Stimulated activated memory B cell treated with anti-CD40 and anti-IgM and Interleukin-4, amounts not matched to agents 10 μg/mL and 1 μg/mL and 100 μg/mL, for 72 hours (primary cell): ENCODE results near the gene LRRC72.
A peak's percentile ranks its signal among the peaks of the same experiment; 100 is the strongest.
"Not testable (repeated sequence)": the region's sequence is repeated elsewhere in the genome, so short reads cannot be mapped to it uniquely, and the experiment has no call there.

Experiments used
- ATAC-seq: fragments of 150-1000 bp; cut with Tn5 transposase; 2 replicates; pipeline ENCODE4 v1.10.0; 2021
- H3K27ac Mint-ChIP-seq: one replicate; pipeline ENCODE4 v1.8.0; 2022; ENCODE audit warnings: mild to moderate bottlenecking, mixed read lengths
- H3K27me3 Mint-ChIP-seq: one replicate; pipeline ENCODE4 v1.8.0; 2022; ENCODE audit warnings: mixed read lengths
- H3K36me3 Mint-ChIP-seq: one replicate; pipeline ENCODE4 v1.8.0; 2022; ENCODE audit warnings: mixed read lengths
- H3K4me1 Mint-ChIP-seq: one replicate; pipeline ENCODE4 v1.8.0; 2022; ENCODE audit warnings: mixed read lengths
- H3K4me3 Mint-ChIP-seq: one replicate; pipeline ENCODE4 v1.8.0; 2022; ENCODE audit warnings: mild to moderate bottlenecking, moderate library complexity, mixed read lengths
- H3K9me3 Mint-ChIP-seq: one replicate; pipeline ENCODE4 v1.8.0; 2022; ENCODE audit warnings: mixed read lengths

LRRC72 gene

DNA sequence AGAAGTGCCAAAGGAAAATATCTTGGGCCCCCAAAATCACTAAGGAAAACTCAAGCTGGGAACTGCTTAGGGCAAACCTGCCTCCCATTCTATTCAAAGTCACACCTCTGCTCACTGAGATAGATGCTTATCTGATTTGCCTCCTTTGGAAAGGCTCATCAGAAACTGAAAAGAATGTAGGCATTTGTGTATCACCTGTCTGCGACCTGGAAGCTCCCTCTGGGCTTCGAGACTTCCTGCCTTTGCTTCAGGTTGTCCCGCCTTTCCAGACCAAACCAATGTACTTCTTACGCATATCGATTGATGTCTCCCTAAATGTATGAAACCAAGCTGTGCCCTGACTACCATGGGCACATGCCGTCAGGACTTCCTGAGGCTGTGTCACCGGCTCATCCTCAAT, 14.5 kb upstream of the LRRC72 start:
- no peak for ATAC-seq
- H3K4me1 Mint-ChIP-seq, result no peaks in the 10 kb centered on the region
- no peaks in the 10 kb centered on the region for H3K36me3 Mint-ChIP-seq
- no peak overlapping the region for H3K27ac Mint-ChIP-seq
- no peaks in the 10 kb centered on the region for H3K27me3 Mint-ChIP-seq
- no peak overlapping the region for H3K4me3 Mint-ChIP-seq
- H3K9me3 Mint-ChIP-seq, result peaks cover 7% of the 10 kb centered on the region

- H3K4me1 Mint-ChIP-seq, result no peaks in the 10 kb centered on the region
- no peak for ATAC-seq
These were observed 12.4 kb upstream of the LRRC72 start for GRCh38 chr7:16514271-16514670.

DNA sequence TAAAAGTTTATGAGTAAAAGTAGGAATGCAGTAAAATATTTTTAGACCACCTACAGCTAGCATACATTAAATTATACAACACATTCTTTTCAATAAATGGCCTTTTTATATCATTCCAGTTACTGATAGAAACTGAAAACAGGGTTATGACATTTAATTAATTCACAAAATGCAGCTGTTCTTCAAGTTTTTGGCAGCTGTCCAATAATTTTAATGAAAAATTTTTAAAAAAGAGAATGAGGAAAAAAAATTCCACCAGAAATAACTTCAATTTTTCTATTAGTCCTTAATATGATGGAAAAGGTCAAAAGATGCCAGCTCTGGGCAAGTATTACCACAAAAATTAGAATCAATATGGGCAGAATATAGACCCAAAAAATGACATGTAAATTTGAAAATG, 11.9 kb upstream of the LRRC72 start:
- ATAC-seq, result no peak
- Mint-ChIP-seq H3K27ac (no peak overlapping the region), H3K36me3 (no peaks in the 10 kb centered on the region), H3K4me1 (no peaks in the 10 kb centered on the region), H3K9me3 (peaks cover 4% of the 10 kb centered on the region), H3K27me3 (no peaks in the 10 kb centered on the region), H3K4me3 (no peak overlapping the region)

More at GRCh38 chr7:16514271-16514670, 12.4 kb upstream of the LRRC72 start:
- Mint-ChIP-seq H3K9me3 (peaks cover 4% of the 10 kb centered on the region), H3K36me3 (no peaks in the 10 kb centered on the region), H3K4me3 (no peak overlapping the region), H3K27me3 (no peaks in the 10 kb centered on the region), H3K27ac (no peak overlapping the region)

- Mint-ChIP-seq H3K27ac (no peak overlapping the region), H3K4me1 (no peaks in the 10 kb centered on the region), H3K9me3 (peaks cover 8% of the 10 kb centered on the region), H3K27me3 (no peaks in the 10 kb centered on the region), H3K4me3 (no peak overlapping the region), H3K36me3 (no peaks in the 10 kb centered on the region)
- no peak for ATAC-seq
These were observed 10.6 kb upstream of the LRRC72 start for GRCh38 chr7:16515785-16516685.

GRCh38 chr7:16519985-16520384, 6.6 kb upstream of the LRRC72 start:
- H3K27ac Mint-ChIP-seq, ATAC-seq, H3K4me1 Mint-ChIP-seq, H3K36me3 Mint-ChIP-seq, H3K4me3 Mint-ChIP-seq, H3K9me3 Mint-ChIP-seq: not testable (repeated sequence)
- H3K27me3 Mint-ChIP-seq, result peaks cover 16% of the 10 kb centered on the region

- H3K27me3 Mint-ChIP-seq, result peaks cover 16% of the 10 kb centered on the region
- H3K9me3 Mint-ChIP-seq, result peaks cover 4% of the 10 kb centered on the region
- no peak overlapping the region for H3K4me3 Mint-ChIP-seq
- no peak for ATAC-seq
- no peaks in the 10 kb centered on the region for H3K4me1 Mint-ChIP-seq
- H3K27ac Mint-ChIP-seq, result no peak overlapping the region
- H3K36me3 Mint-ChIP-seq, result no peaks in the 10 kb centered on the region
These were observed 2.3 kb upstream of the LRRC72 start for GRCh38 chr7:16524332-16524731.

DNA sequence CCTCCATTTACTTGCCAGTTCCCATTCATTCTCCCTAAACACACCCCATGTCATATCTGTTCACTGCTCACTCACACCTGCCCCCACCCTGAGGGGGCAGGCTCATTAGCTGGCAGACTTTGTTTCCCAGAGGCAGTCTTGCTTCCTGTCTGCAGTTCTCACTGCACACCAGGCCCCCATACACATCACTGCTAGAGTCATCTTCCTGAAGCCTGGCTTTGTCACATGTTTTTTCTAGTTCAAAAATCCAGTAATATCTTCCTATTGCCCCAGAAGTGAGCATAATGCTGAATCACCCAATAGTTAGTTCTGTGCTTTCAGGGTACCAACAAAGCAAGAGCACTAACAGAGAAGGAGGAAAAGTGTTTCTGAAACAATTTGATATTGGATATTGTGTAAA, 1.9 kb downstream of the LRRC72 start:
- no peaks in the 10 kb centered on the region for H3K4me1 Mint-ChIP-seq
- no peaks in the 10 kb centered on the region for H3K9me3 Mint-ChIP-seq
- H3K27ac Mint-ChIP-seq, result no peak overlapping the region
- H3K36me3 Mint-ChIP-seq, result no peaks in the 10 kb centered on the region
- H3K4me3 Mint-ChIP-seq, result no peak overlapping the region
- no peaks in the 10 kb centered on the region for H3K27me3 Mint-ChIP-seq
- ATAC-seq, result no peak

GRCh38 chr7:16529697-16530096, 3.1 kb downstream of the LRRC72 start:
- Mint-ChIP-seq H3K36me3 (no peaks in the 10 kb centered on the region), H3K4me1 (no peaks in the 10 kb centered on the region), H3K4me3 (no peak overlapping the region), H3K27ac (no peak overlapping the region), H3K9me3 (no peaks in the 10 kb centered on the region), H3K27me3 (no peaks in the 10 kb centered on the region)
- ATAC-seq, result no peak

- ATAC-seq, result no peak
- no peaks in the 10 kb centered on the region for H3K36me3 Mint-ChIP-seq
- no peak overlapping the region for H3K27ac Mint-ChIP-seq
- H3K4me3 Mint-ChIP-seq, result no peak overlapping the region
- H3K4me1 Mint-ChIP-seq, result no peaks in the 10 kb centered on the region
- peaks cover 8% of the 10 kb centered on the region for H3K27me3 Mint-ChIP-seq
- no peaks in the 10 kb centered on the region for H3K9me3 Mint-ChIP-seq
These were observed 5.1 kb downstream of the LRRC72 start for GRCh38 chr7:16531707-16532106.

- H3K27me3 Mint-ChIP-seq, result peaks cover 8% of the 10 kb centered on the region
These were observed 5.6 kb downstream of the LRRC72 start for GRCh38 chr7:16532272-16532671.

GRCh38 chr7:16535500-16535899, 8.9 kb downstream of the LRRC72 start:
- H3K4me3 Mint-ChIP-seq, result no peak overlapping the region
- no peaks in the 10 kb centered on the region for H3K36me3 Mint-ChIP-seq
- peaks cover 3% of the 10 kb centered on the region for H3K9me3 Mint-ChIP-seq
- ATAC-seq, result no peak
- no peaks in the 10 kb centered on the region for H3K4me1 Mint-ChIP-seq
- H3K27me3 Mint-ChIP-seq, result peaks cover 8% of the 10 kb centered on the region
- H3K27ac Mint-ChIP-seq, result no peak overlapping the region

More at GRCh38 chr7:16532272-16532671, 5.6 kb downstream of the LRRC72 start:
- Mint-ChIP-seq H3K36me3 (no peaks in the 10 kb centered on the region), H3K4me3 (no peak overlapping the region), H3K27ac (no peak overlapping the region), H3K4me1 (no peaks in the 10 kb centered on the region), H3K9me3 (no peaks in the 10 kb centered on the region)
- ATAC-seq, result no peak

DNA sequence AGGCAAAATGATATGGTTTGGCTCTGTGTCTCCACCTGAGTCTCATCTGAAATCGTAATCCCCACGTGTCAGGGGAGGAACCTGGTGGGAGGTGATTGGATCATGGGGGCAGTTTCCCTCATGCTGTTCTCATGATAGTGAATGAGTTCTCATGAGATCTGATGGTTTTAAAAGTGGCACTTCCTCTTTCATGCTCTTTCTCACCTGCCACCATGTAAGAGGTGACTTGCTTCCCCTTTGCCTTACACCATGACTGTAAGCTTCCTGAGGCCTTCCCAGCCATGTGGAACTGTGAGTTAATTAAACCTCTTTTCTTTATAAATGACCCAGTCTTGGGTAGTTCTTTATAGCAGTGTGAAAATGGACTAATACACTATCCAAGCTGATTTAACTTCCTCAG, 13.9 kb downstream of the LRRC72 start:
- H3K4me1 Mint-ChIP-seq, H3K27ac Mint-ChIP-seq, H3K9me3 Mint-ChIP-seq, H3K27me3 Mint-ChIP-seq, ATAC-seq, H3K4me3 Mint-ChIP-seq, H3K36me3 Mint-ChIP-seq: not testable (repeated sequence)

DNA sequence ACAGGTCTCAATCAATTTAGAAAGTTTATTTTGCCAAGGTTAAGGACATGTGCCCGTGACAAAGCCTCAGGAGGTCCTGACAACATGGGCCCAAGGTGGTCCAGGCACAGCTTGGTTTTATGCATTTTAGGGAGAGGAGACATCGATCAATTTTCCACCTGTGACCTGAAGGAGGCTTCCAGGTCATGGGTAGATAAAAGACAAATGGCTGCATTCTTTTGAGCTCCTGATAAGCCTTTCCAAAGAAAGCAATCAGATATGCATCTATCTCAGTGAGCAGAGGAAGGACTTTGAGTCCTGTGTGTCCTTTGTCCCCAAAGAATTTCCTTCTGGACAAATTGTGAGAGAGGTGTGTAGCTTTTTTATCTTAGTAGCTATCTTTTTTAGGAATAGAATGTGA, 15.8 kb downstream of the LRRC72 start:
- Mint-ChIP-seq H3K27me3 (peaks cover 7% of the 10 kb centered on the region), H3K36me3 (no peaks in the 10 kb centered on the region), H3K4me1 (no peaks in the 10 kb centered on the region), H3K9me3 (peaks cover 7% of the 10 kb centered on the region), H3K4me3 (no peak overlapping the region), H3K27ac (no peak overlapping the region)
- no peak for ATAC-seq

DNA sequence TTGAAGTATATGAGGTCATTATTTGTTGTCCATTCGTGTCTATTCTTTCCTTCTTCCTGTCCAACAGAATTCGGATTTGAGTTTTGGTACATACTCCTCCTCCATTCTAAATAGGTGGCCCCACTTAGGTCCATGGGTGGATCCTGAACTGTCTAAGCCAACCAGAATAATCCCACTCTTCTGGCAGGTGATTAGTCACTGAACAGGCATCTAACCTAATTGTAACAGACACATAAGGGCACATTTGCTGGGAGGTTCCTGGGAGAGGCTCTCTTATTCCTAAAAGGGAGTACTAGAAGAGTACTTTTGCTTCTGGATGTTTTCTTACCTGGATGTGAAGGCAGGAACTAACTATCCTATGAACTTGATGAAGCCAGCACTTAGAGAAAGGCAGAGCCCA, 16.8 kb downstream of the LRRC72 start:
- no peak overlapping the region for H3K4me3 Mint-ChIP-seq
- H3K4me1 Mint-ChIP-seq, result no peaks in the 10 kb centered on the region
- H3K36me3 Mint-ChIP-seq, result no peaks in the 10 kb centered on the region
- H3K27ac Mint-ChIP-seq, result no peak overlapping the region
- peaks cover 7% of the 10 kb centered on the region for H3K9me3 Mint-ChIP-seq
- H3K27me3 Mint-ChIP-seq, result peaks cover 7% of the 10 kb centered on the region
- ATAC-seq, result no peak

- H3K9me3 Mint-ChIP-seq, result peaks cover under 1% of the 10 kb centered on the region
- H3K27ac Mint-ChIP-seq, result no peak overlapping the region
- H3K4me3 Mint-ChIP-seq, result no peak overlapping the region
- peaks cover 14% of the 10 kb centered on the region for H3K27me3 Mint-ChIP-seq
- no peaks in the 10 kb centered on the region for H3K4me1 Mint-ChIP-seq
- H3K36me3 Mint-ChIP-seq, result no peaks in the 10 kb centered on the region
- ATAC-seq, result peak; percentile 52
These were observed 20.4 kb downstream of the LRRC72 start for GRCh38 chr7:16546921-16547505.

DNA sequence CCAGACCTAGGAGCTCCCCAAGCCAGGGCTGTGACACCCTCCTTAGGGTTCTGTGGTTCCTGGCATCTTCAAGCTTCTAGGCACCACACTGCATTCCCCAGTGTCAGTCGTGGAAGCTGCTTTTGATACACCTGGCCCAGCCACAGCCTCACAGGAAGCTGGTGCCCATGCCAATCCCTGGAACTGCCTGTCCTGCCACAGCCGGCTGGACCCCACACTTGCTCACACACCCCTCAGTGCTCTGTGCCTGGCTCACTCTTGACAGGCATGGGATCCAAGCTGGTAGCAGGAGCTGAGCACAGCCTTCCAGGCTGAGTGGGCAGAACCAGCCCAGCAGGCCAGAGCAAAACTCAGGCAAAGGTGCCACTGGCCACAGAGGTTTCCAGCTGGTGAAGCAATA, 21.8 kb downstream of the LRRC72 start:
- no peak for ATAC-seq
- Mint-ChIP-seq H3K4me3 (no peak overlapping the region), H3K36me3 (no peaks in the 10 kb centered on the region), H3K9me3 (no peaks in the 10 kb centered on the region), H3K27me3 (peaks cover 14% of the 10 kb centered on the region), H3K4me1 (no peaks in the 10 kb centered on the region), H3K27ac (no peak overlapping the region)
